GM19240 (cell line): ENCODE data around the gene TMEM266.

Experiments
- DNase-seq: peaks from one replicate; pipeline ENCODE4 v3.0.0; 2011; ENCODE audit warnings: low spot score; ENCODE audit not compliant: insufficient read length

Gene TMEM266

GRCh38 chr15:76065245-76065644, 5.5 kb downstream of the TMEM266 start:
- DNase-seq, result no peak

- no peak for DNase-seq
Observed at GRCh38 chr15:76065793-76066192, 6.0 kb downstream of the TMEM266 start.

GRCh38 chr15:76070192-76070591, 10.4 kb downstream of the TMEM266 start:
- DNase-seq, result no peak

DNA sequence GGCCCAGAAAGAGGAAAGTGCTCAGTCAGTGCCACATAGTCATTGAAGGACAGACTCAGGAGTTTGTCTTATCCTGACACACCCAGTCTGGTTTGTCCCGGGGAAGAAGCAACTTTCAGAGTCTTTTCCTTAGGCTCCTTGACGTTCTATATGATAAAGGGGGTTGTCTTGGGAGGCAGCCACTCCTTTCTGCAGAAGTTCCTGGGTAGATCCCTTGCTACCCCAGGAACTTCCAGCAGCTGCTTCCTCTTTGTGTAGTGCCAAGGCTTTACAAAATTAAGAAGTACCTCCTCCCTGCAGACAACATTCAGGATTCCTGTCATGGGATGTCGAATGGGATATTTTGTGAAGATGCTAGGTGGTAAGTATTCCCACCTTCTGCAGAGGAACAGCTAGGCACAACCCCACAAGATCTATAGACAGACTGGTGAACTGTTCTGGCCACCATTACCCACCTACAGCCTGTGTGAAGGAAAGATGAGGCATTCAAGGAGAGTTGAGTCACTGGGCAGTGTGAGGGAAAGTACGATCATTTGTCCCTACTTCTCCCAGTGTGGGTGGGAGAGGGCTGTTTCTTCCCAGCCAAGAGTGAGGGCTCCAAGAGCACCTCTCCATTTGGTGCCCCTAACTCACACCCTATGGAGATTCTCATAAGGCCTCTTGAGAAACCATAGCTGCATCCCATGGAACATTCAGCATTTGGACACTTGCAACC, 11.3 kb downstream of the TMEM266 start:
- DNase-seq, result no peak

DNA sequence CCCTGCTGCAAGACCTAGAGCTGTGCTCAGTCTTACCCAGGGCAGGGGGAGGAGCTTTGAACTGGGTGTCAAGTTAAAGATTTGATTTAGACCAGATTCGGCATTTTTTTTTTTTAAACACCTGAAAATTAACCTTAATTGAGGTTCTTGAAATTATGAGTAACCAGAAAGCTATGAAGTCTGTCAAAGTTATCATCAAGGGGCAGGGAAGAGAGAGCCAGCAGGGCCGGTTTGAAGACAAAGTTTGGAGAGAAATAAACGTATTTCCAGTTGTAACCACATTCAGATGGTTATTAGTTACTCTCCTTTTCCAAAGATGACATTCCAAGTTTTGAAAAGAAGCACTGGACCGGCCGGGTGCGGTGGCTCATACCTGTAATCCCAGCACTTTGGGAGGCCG, 12.0 kb downstream of the TMEM266 start:
- DNase-seq, result no peak

DNA sequence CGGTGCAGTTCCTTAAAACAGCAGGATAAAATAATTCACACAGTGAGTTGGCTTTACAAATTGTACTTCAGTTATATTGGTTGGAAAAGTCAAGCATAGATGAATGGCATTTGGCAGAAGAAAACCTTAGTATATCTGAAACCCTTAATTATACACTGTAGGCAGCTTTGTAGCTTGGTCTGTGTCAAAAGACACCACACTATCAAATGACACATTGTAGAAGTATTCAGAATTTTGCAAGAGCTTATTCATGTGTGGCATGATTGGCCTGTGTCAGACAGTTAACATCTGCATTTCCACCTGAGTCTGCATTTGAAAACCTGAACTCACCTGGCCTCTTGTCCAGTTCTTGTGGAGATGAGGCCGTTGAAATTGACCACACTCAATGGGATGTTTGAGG, 13.8 kb downstream of the TMEM266 start:
- DNase-seq, result no peak

DNA sequence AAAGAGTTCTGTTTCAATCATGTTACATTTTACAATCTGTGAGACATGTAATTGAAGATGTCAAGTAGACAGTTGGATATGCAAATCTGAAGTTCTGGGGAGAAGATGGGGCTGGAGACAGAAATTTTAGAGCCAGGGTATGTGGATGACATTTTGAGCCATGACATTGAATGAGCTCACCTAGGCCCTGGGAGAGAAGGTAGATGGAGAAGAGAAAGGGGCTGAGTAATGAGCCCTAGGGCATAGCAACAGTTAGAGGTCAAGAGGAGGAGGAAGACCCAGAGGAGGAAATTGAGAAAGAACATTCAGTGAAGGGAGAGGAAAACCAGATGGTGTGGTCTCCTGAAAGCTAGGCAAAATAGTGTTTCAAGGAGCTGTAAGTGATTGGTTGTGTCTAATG, 15.3 kb downstream of the TMEM266 start:
- no peak for DNase-seq

DNA sequence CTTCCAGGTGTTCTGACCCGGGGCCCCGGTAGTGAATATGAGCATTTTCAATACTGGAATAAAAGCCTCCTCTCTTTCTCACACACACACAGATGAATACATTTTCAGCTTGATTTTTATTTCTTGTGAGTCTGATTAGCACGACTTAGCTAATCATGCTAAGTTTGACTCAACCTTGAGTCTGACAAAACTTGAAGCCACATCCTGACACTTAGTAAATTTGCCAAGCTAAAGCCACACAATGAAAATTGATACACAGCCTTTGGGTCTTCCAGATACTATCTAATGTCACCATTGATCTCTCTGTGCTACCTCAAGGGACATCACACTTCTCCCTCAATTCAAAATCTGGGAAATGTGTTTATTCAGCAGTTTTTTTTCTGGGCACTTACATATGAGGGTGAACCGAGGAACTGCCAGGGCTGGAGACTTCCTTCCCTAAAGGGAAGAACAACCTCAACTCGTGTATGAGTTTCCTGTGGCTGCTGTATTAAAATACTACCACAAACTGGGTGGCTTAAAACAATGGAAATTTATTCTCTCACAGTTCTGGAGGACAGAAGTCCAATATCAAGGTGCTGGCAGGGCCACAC, 18.6 kb downstream of the TMEM266 start:
- no peak for DNase-seq

- no peak for DNase-seq
Observed at GRCh38 chr15:76084256-76084655, 24.5 kb downstream of the TMEM266 start.

DNA sequence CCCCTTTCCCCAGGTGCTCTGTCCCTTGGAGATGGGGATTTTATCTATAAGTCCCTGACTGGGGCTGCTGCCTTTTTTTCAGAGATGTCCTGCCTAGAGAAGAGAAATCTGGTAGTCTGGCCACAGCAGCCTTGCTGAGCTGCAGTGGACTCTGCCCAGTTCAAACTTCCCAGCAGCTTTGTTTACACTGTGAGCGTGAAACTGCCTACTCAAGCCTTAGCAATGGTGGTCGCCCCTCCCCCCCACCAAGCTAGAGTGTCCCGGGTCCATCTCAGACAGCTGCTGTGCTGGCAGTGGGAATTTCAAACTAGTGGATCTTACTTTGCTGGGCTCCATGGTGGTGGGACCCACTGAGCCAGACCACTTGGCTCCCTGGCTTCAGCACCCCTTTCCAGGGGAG, 38.9 kb downstream of the TMEM266 start:
- DNase-seq, result no peak

GRCh38 chr15:76099388-76099787, 39.6 kb downstream of the TMEM266 start:
- no peak for DNase-seq

- no peak for DNase-seq
Observed at GRCh38 chr15:76100361-76100760, 40.6 kb downstream of the TMEM266 start.

- no peak for DNase-seq
Observed at GRCh38 chr15:76101655-76102054, 41.9 kb downstream of the TMEM266 start.

GRCh38 chr15:76105391-76105790, 45.6 kb downstream of the TMEM266 start:
- DNase-seq, result no peak

GRCh38 chr15:76105911-76106310, 46.1 kb downstream of the TMEM266 start:
- no peak for DNase-seq

- no peak for DNase-seq
Observed at GRCh38 chr15:76107169-76107568, 47.4 kb downstream of the TMEM266 start.

DNA sequence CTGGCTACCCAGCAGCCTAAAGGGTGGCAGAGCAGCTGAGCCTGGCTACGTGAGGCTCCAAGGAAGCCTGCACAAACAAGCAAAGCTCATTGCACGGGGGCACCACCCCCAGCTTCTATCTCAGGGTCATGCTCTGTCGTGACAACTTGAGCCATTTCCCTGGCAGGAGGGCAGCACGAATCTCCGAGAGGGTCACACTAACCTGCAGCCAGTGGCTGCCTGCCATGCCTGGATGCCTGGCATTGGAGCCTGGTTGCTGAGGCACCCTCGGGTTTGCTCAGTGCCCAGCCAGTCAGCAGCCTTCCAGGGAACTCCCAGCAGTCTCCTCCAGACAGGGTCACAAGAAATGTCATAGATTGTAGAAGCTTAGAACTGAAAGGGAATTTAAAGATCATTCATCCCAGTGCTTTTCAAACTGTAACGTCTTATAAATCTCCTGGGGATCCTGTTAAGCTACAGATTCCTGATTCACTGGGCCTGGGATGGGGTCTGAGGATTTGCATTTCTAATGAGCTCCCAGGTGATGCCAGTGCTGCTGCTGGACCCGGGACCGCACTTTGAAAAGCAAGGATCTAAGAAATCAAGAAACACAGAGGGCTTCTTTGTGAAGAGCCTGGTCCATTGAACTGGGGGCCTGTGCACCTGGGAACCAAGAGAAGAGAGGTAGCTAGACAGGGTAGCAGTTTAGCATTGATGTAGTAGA, 48.4 kb downstream of the TMEM266 start:
- no peak for DNase-seq

DNA sequence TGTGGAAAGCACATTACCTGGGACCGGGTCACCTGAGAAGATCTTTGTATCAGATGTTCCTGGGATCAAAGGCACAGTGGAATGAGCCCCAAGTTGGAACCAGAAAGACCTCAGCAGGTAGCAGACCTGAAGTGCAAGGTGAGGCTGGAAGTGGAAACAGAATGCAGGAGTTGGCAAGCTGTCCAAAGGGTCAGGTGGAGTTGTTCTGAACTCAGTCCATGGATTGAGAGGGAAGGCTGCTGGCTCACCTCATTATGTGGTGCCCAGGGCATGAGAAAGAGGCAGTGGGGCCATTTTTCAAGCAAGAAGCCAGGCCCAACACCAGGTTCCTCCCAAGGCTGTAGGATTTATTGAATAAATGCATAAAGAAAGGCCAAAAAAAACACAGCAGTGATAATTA, 49.3 kb downstream of the TMEM266 start:
- DNase-seq, result no peak

- DNase-seq, result no peak
Observed at GRCh38 chr15:76114561-76114960, 54.8 kb downstream of the TMEM266 start.

GRCh38 chr15:76116138-76116885, 56.5 kb downstream of the TMEM266 start:
- no peak for DNase-seq

DNA sequence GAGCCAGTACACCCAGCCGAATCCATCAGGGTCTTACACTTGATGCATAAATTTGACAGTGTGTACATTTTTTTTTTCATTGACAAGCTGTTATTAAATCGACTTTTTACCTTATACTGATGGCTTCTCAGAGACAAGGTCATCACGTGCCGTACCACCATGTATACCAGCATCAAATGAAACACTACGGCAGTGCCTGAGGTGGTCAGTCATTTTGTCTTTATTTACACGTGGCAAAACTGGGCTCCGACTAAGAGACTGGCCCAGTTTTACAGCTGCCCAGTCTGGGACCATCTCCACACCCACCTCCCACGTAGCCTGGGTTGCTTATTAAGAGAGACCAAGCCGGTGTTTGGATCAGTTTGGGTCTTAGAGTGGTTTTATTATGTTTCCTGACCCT, 57.4 kb downstream of the TMEM266 start:
- DNase-seq, result no peak

DNA sequence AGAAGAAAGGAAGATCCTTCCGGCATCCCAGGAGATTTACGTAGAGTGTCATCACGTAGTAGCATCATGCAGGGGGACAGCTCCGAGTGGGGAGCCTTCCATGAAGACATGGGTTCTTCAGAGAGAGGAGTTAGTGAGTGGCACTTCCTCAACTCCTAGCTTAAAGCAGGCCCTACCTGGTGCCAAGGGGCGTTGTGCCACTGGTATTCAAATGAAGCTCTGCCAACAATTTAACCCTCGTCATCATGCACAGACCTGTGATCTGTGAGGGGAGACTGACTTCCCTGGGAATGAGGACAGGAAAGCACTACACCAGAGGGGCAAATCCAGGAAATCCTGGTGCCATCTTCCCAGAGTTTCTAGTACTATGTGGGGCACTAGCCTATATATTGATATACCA, 59.0 kb downstream of the TMEM266 start:
- no peak for DNase-seq
